Ovary (tissue), 3 donors: Measurements from ENCODE around the gene SFXN5.

Source experiments
- POLR2A ChIP-seq: fragments of 450-650 bp; IDR thresholded peaks from one replicate; pipeline ENCODE4 v1.6.1; 2017; ENCODE audit warnings: antibody characterized with exemption, mild to moderate bottlenecking, moderate library complexity
- TF ChIP-seq, protein P1 (sequence below), 3 donors: fragments of 450-650 bp in 2 of 3; fragments of 200-600 bp in 1 of 3; IDR thresholded peaks; one replicate each; pipeline versions ENCODE4 v1.5.1 to v1.8.0; 2016 to 2022; ENCODE audit warnings: antibody characterized with exemption in 3 of 3, mild to moderate bottlenecking in 1 of 3
- donor health status: DM: no; HTN: no; CAD: no.

DNA sequence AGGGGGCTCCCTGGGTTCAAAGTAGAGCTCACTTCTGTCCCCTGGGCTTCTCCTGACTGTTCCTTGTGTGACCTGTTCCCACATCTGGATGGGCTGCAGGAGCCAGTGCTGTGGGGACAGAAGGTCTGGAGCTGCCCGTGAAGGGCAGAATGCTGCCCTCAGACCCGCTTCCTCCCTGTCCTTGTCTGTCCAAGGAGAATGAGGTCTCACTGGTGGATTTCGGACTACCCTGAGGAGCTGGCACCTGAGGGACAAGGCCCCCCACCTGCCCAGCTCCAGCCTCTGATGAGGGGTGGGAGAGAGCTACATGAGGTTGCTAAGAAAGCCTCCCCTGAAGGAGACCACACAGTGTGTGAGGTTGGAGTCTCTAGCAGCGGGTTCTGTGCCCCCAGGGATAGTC lies 138.7 kb downstream of the SFXN5 start:
- TF ChIP-seq, protein P1, sequence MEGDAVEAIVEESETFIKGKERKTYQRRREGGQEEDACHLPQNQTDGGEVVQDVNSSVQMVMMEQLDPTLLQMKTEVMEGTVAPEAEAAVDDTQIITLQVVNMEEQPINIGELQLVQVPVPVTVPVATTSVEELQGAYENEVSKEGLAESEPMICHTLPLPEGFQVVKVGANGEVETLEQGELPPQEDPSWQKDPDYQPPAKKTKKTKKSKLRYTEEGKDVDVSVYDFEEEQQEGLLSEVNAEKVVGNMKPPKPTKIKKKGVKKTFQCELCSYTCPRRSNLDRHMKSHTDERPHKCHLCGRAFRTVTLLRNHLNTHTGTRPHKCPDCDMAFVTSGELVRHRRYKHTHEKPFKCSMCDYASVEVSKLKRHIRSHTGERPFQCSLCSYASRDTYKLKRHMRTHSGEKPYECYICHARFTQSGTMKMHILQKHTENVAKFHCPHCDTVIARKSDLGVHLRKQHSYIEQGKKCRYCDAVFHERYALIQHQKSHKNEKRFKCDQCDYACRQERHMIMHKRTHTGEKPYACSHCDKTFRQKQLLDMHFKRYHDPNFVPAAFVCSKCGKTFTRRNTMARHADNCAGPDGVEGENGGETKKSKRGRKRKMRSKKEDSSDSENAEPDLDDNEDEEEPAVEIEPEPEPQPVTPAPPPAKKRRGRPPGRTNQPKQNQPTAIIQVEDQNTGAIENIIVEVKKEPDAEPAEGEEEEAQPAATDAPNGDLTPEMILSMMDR (IDR thresholded peaks at IDR 0.05): no peak
- no peak for TF ChIP-seq POLR2A
